Activated CD4-positive, alpha-beta memory T cell treated with anti-CD3 and anti-CD28 coated beads, Interleukin-2, amount 10 ng/mL, durations not matched to agents 7 days and 5 days (primary cell): ENCODE results near the gene SLX4IP. TPM values are rescaled to one million over a fixed set of nuclear protein-coding genes. Genes with fewer than 3 reads are reported as not detected.

Experiments used
- CTCF ChIA-PET: fragments of 350-600 bp; sonication (Branson Sonifier 250); formaldehyde crosslinking; loops from one replicate; lab custom pipeline; 2021; ENCODE audit warnings: antibody characterized with exemption, inconsistent platforms; lab: Charles Lee
- POLR2A ChIA-PET: fragments of 350-600 bp; sonication (Branson Sonifier 250); formaldehyde crosslinking; loops from one replicate; lab custom pipeline; 2021; ENCODE audit warnings: antibody characterized with exemption; lab: Charles Lee
- DNase-seq: peaks from one replicate; pipeline ENCODE4 v3.0.0-alpha.2; 2020
- H3K27ac Mint-ChIP-seq: one replicate; pipeline ENCODE4 v1.8.0; 2021; ENCODE audit warnings: mild to moderate bottlenecking, mixed read lengths
- H3K27me3 Mint-ChIP-seq: one replicate; pipeline ENCODE4 v1.8.0; 2021; ENCODE audit warnings: mixed read lengths
- H3K36me3 Mint-ChIP-seq: one replicate; pipeline ENCODE4 v1.8.0; 2021; ENCODE audit warnings: low read depth, mixed read lengths
- H3K4me1 Mint-ChIP-seq: one replicate; pipeline ENCODE4 v1.8.0; 2021; ENCODE audit warnings: mixed read lengths
- H3K4me3 Mint-ChIP-seq: one replicate; pipeline ENCODE4 v1.8.0; 2021; ENCODE audit warnings: mild to moderate bottlenecking, mixed read lengths
- H3K9me3 Mint-ChIP-seq: one replicate; pipeline ENCODE4 v1.8.0; 2021; ENCODE audit warnings: mixed read lengths
- total RNA-seq, 2 experiments: library from RNA; stranded (reverse); gene quantifications; one replicate each; pipeline ENCODE4 v1.2.3, GENCODE V29; 2021

The SLX4IP gene
- total RNA-seq, 2 experiments from 2014 or later = 6.2 TPM

DNA sequence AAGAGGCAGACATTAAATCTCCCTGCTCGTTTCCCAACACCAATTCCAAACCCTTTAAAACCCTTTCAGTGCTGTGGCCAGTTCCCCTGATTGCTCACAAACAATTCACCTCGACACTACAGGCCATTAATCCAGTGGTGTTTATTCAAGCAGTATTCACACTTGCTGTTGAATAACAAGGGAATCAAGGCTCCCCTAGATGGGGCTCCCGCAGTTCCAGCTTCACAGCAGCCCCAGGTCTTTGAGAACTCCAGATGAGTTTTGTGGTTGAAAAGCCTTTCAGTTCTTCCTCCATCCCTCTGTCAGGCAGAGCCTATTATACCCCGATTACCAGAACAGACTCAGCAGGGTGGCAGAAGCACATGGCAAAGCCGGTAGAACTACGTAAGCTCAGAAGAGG lies 202.5 kb downstream of the SLX4IP start:
- POLR2A ChIA-PET = no interaction called here
- Mint-ChIP-seq H3K4me3 (no peak overlapping the region), H3K27me3 (no peaks in the 10 kb centered on the region), H3K9me3 (no peaks in the 10 kb centered on the region), H3K4me1 (no peaks in the 10 kb centered on the region), H3K27ac (no peak overlapping the region), H3K36me3 (no peaks in the 10 kb centered on the region)
- DNase-seq = no peak
- CTCF ChIA-PET = no interaction called here

DNA sequence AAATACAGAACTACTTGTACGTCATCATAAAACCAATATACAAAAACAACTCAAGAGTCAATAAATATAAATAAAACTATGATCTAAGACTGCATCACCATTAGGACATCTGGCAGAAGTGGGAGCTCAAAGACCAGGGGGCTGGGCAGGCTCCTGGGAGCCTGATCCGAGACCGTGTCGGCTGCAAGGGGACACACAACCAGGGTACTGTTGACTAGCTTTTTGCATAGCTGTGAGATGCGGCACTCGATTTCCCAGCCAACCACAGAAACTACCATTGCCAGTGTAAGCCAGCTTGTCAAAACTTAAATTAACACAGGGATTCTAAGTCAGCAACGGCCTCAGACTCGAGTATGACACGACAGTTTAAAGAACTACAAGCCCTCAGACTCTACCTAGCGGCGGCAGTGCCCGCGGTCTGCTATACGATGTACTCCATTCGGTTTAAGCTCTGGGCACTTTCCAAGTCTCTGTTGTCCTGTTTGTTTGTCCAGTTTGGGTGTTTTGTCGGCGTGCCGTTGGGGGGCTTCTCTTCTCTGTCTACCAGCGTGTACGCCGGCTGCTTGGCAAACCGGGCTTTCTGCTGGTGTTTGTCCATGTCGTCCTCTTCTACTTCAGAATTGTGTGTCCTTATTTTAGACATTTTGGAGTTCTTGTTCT lies 204.1 kb downstream of the SLX4IP start:
- ChIA-PET POLR2A (no interaction called here), CTCF (no interaction called here)
- Mint-ChIP-seq H3K4me1 (peaks cover 3% of the 10 kb centered on the region), H3K9me3 (no peaks in the 10 kb centered on the region), H3K27me3 (no peaks in the 10 kb centered on the region), H3K27ac (no peak overlapping the region), H3K4me3 (no peak overlapping the region), H3K36me3 (no peaks in the 10 kb centered on the region)
- DNase-seq = no peak

DNA sequence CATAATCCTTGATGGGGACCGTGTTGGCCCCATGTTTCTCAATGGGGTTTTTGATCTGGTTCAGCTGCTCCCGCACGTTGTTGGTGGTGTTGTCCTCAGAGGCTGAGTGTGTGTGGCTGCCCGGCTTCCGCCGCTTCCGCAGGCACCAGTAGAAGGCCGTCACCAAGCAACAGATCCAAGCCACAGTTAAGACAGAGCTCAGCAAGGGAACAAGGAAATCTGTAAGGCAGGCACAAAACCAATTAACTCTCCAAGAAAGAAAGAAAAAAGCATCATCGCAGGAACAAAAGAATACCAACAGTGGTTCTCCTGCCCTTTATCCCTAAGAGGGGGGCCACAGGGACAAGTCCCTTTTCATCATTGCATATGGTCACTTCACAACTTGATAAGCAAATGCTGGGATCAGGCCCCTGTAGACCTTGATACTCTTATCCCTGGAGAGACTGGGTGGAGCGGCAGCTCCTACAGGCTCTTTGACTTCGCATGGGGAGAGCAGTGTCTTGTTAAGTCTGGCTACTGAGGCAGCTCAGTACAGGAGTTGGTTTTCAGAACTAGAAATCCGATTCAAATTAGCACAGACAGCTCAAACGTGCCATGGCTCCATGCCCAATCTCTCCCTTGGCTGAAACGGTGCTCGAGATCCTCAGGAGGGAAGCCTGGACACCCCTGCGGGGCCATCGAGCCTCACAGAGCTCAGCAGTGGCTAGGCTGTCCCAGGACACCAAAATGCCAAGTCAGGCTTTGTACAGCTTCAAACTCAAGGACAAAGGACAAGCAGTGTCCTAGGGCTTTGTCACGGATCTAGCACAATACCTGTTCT lies 204.8 kb downstream of the SLX4IP start:
- Mint-ChIP-seq H3K27ac (no peak overlapping the region), H3K27me3 (no peaks in the 10 kb centered on the region), H3K4me1 (peaks cover 6% of the 10 kb centered on the region), H3K9me3 (no peaks in the 10 kb centered on the region), H3K36me3 (no peaks in the 10 kb centered on the region), H3K4me3 (no peak overlapping the region)
- POLR2A ChIA-PET = no interaction called here
- no peak for DNase-seq
- CTCF ChIA-PET = interaction anchor here (0.8 kb wide), 1 partner anchor 10 kb away, joined by 3 read pairs; no protein-coding TSS in a partner anchor

DNA sequence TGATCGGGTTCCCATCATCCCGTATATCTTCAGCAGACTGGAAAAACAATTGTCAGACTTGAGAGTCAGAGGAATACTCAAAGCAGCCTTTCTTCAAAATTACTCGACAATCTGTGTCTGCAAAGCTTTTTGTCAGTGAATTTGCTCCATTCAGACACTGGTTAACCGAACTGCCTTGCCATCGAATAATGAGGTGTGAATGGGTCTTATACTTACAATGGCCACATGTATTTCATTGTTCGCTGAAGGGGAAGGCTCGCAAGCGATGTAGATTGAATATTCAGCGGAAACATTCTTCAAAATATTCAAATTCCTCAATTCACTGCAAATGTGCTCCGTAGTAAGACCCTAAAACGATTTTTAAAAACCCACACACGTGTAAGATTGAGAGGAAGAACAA lies 205.8 kb downstream of the SLX4IP start:
- no peak for DNase-seq
- ChIA-PET POLR2A (no interaction called here), CTCF (interaction anchor here (0.8 kb wide), 1 partner anchor 9 kb away, joined by 3 read pairs; no protein-coding TSS in a partner anchor)
- Mint-ChIP-seq H3K9me3 (no peaks in the 10 kb centered on the region), H3K27me3 (no peaks in the 10 kb centered on the region), H3K4me1 (peaks cover 6% of the 10 kb centered on the region), H3K27ac (no peak overlapping the region), H3K36me3 (no peaks in the 10 kb centered on the region), H3K4me3 (no peak overlapping the region)

DNA sequence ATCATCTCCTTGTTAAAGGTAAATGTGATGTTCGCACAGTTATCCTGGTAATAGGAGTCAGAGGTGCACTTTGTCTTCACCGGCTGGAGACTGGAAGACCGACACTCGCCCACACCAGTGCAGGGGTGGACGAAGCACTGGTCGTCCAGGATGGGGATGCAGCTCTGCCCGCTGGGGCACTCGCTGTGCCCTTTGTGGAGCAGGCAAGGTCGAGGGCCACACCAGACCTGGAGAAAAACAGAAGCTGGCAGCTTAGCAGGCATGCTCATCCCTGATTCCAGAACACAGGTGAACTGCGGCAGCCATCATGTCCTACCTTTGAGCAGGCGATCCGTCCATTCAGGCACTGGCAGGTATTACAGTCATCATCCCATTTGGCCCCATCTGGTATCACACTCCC lies 206.4 kb downstream of the SLX4IP start:
- Mint-ChIP-seq H3K27ac (no peak overlapping the region), H3K27me3 (no peaks in the 10 kb centered on the region), H3K4me1 (peaks cover 6% of the 10 kb centered on the region), H3K4me3 (no peak overlapping the region), H3K36me3 (no peaks in the 10 kb centered on the region), H3K9me3 (no peaks in the 10 kb centered on the region)
- ChIA-PET CTCF (no interaction called here), POLR2A (no interaction called here)
- DNase-seq = no peak

DNA sequence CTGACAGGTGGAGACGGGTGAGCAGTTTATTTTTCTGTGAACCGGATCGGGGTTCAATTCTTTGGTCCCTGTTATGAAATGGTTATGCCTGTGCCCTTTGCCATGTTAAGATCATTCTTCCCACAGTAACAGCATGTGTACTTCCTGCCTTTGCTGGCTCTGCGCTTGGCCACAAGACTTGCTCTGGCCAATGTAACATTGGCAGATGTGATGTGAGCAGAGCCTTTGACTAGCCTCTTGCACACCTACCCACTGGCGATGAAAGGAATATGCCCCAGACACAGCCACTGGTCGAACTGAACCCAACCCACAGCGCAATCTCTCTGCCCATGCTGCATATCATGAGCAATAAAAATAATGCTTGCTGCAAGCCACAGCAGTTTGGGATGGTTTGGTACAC lies 206.8 kb downstream of the SLX4IP start:
- ChIA-PET CTCF (no interaction called here), POLR2A (no interaction called here)
- peaks cover 6% of the 10 kb centered on the region for H3K4me1 Mint-ChIP-seq
- no peaks in the 10 kb centered on the region for H3K27me3 Mint-ChIP-seq
- H3K27ac Mint-ChIP-seq = no peak overlapping the region
- no peaks in the 10 kb centered on the region for H3K9me3 Mint-ChIP-seq
- DNase-seq = no peak
- H3K36me3 Mint-ChIP-seq = no peaks in the 10 kb centered on the region
- no peak overlapping the region for H3K4me3 Mint-ChIP-seq

DNA sequence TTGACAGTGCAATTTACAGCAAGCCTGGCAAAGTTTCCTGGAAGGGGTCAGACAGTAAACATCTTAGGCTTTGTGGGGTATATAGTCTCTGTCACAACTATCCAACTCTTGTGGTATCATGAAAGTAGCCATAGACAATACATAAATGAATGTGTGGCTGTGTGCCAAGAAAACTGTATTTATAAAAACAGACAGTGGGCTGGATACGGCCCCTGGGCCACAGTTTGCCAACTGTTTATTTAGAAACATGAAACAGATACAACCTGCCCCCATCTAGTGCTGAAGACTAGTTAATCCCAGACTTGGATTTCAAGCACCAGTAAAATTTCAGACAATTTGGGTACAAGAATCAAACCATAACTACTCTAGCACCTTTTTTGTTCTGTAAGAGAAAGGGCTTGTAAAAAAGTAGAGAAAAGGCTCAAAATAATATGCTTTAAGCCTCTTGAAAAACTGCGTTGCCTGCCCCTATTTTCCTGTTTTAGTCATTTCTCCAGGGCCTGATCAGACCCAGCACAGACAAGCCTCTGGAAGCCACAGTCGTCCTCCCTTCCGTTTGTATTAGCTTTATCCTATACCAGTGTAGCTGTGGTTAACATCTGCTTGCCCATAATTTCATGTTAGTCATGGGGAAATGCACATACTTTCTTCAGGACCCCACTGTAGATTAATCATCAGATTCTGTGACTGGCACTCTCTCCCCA lies 207.9 kb downstream of the SLX4IP start:
- no peak overlapping the region for H3K4me3 Mint-ChIP-seq
- H3K4me1 Mint-ChIP-seq = peaks cover 6% of the 10 kb centered on the region
- peaks cover 5% of the 10 kb centered on the region for H3K27me3 Mint-ChIP-seq
- no peaks in the 10 kb centered on the region for H3K36me3 Mint-ChIP-seq
- POLR2A ChIA-PET = no interaction called here
- no peaks in the 10 kb centered on the region for H3K9me3 Mint-ChIP-seq
- DNase-seq = no peak
- CTCF ChIA-PET = no interaction called here
- no peak overlapping the region for H3K27ac Mint-ChIP-seq

DNA sequence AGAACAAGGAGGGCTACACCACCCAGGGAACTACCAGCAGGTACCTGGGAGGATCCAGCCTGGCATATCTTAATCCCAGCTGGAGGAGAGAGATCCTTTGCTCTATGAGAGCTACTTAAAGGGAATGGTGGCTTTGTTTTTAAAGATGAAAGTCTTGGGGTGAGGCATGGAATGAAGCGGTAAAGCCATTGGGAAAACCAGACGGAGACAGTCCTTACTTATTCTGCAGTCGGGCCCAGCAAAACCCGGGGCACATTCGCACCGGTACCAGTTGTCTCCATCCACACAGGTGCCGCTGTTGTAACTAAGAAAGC lies 208.4 kb downstream of the SLX4IP start:
- Mint-ChIP-seq H3K36me3 (no peaks in the 10 kb centered on the region), H3K4me1 (peaks cover 6% of the 10 kb centered on the region), H3K4me3 (no peak overlapping the region), H3K27me3 (peaks cover 9% of the 10 kb centered on the region), H3K9me3 (no peaks in the 10 kb centered on the region), H3K27ac (no peak overlapping the region)
- ChIA-PET CTCF (no interaction called here), POLR2A (no interaction called here)
- DNase-seq = no peak

DNA sequence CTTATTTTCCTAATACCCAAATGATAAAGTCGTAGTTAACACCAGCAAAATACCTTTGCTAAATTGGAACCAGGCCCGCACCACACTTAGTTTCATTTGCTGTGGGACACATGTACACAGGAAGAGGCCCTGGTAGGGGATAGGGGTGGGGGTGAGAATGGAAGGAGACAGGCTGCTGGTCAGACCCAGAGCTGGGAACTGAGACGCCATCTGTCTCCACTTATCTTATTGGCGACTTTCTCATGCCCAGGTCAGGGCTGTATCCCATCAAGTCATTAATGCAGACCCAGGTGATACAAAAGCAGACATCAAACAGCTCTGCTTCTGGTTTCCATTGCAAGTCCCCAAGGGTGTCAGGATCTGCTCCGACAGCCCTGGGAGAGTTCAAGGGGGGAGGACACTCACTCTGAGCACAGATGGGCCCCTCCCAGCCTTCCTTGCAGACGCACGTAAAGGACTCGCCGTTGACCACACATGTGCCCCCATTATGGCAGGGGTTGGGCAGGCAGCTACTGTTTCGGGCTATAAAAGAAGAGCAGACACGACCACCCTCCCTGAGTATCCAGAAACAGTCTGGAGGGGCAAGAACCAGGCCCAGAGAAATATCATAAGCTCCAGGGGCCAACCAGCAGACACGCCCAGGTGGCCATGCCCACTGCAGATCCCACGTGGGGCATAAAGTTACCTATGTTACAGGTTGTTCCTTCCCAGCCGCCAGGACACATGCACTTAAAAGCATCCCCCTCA lies 209.5 kb downstream of the SLX4IP start:
- ChIA-PET POLR2A (no interaction called here), CTCF (no interaction called here)
- DNase-seq = no peak
- H3K4me3 Mint-ChIP-seq = no peak overlapping the region
- peaks cover 8% of the 10 kb centered on the region for H3K4me1 Mint-ChIP-seq
- no peaks in the 10 kb centered on the region for H3K36me3 Mint-ChIP-seq
- H3K27me3 Mint-ChIP-seq = peaks cover 15% of the 10 kb centered on the region
- H3K9me3 Mint-ChIP-seq = no peaks in the 10 kb centered on the region
- H3K27ac Mint-ChIP-seq = no peak overlapping the region

DNA sequence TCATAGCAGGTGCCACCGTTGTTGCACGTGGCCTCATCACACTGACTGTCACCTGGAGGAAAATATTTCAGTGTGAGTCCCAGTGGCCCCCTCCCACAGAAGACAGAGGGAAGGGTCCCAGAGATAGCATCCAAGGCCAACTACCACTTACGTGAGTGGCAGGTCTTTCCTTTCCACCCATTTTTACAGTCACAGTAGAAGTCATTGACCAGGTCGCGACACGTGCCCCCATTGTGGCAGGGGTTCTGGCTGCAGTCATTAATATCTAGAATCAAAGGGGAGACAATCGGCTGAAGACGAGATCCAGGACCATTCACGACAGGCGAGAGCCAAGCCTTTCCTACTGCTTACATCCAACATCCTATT lies 210.1 kb downstream of the SLX4IP start:
- H3K27ac Mint-ChIP-seq = no peak overlapping the region
- H3K9me3 Mint-ChIP-seq = no peaks in the 10 kb centered on the region
- no peak for DNase-seq
- H3K27me3 Mint-ChIP-seq = peaks cover 20% of the 10 kb centered on the region
- peaks cover 8% of the 10 kb centered on the region for H3K4me1 Mint-ChIP-seq
- no peak overlapping the region for H3K4me3 Mint-ChIP-seq
- ChIA-PET CTCF (interaction anchor here (1.0 kb wide), 1 partner anchor 93 kb away, joined by 3 read pairs; no protein-coding TSS in a partner anchor), POLR2A (no interaction called here)
- H3K36me3 Mint-ChIP-seq = no peaks in the 10 kb centered on the region

DNA sequence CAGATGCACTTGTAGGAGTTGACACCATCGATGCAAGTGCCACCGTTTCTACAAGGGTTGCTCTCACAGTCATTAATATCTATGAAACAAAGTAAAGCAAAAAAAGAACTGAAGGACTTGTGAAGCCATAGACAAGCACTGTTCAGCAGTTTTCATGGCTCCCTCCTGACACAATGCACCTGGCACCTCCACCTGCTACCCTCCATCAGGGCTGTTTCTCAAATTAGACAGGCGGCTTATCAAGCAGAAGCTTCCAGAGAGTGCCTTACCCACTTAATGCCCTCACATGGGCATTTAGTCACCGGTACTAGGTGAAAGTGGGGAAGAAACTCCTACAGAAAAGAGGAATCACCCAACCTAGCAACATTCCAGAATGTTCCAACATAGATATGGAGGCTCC lies 210.9 kb downstream of the SLX4IP start:
- Mint-ChIP-seq H3K27me3 (peaks cover 20% of the 10 kb centered on the region), H3K9me3 (no peaks in the 10 kb centered on the region), H3K36me3 (no peaks in the 10 kb centered on the region), H3K27ac (no peak overlapping the region), H3K4me3 (no peak overlapping the region), H3K4me1 (peaks cover 8% of the 10 kb centered on the region)
- no peak for DNase-seq
- CTCF ChIA-PET = interaction anchor here (1.0 kb wide), 1 partner anchor 93 kb away, joined by 3 read pairs; no protein-coding TSS in a partner anchor
- POLR2A ChIA-PET = no interaction called here

DNA sequence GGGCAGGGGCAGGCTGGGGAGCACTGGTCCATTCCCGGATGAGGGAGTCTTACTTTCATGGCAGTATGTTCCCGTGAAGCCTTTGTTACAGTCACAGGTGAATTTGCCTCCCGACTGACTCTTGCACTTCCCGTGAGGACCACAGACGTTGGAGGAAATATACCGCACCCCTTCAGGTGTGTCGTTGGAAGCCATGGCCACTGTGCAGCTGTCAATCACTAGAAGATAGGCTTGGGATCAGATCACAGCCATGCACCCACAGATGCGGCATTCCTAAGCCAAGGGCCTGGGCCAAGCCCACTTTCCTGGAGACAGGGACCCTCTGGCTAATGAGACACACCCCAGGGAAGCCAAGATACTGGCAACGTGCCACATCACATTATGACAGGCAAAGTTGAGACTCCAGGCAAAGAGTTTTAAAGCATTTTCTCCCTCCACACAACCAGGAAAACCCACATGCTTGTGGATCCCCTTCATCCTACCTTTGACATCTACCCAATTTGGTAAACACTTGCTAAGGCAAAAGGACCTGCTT lies 211.8 kb downstream of the SLX4IP start:
- POLR2A ChIA-PET = no interaction called here
- Mint-ChIP-seq H3K36me3 (no peaks in the 10 kb centered on the region), H3K9me3 (no peaks in the 10 kb centered on the region), H3K27me3 (peaks cover 20% of the 10 kb centered on the region), H3K4me3 (no peak overlapping the region), H3K27ac (no peak overlapping the region), H3K4me1 (peaks cover 8% of the 10 kb centered on the region)
- CTCF ChIA-PET = no interaction called here
- no peak for DNase-seq

DNA sequence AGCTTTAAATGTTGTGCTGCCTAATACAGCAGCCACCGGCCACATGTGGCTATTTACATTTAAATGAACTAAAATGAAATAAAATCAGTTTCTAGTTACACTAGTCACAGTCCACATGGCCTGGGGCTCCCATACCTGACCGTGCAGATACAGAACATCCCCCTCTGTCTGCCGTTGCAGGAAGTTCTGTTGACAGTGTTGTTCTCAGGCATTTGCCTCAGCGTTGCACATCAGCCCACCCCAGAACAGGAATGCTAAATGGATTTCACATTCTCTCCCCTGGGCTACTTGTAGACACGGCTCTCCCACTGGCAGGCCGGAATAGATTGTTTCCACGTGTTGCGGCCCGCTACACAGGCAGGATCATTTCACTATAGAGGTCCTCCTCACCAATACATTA lies 212.4 kb downstream of the SLX4IP start:
- Mint-ChIP-seq H3K4me1 (peaks cover 8% of the 10 kb centered on the region), H3K36me3 (no peaks in the 10 kb centered on the region), H3K4me3 (no peak overlapping the region), H3K9me3 (no peaks in the 10 kb centered on the region), H3K27ac (no peak overlapping the region), H3K27me3 (peaks cover 20% of the 10 kb centered on the region)
- ChIA-PET CTCF (no interaction called here), POLR2A (no interaction called here)
- DNase-seq = no peak
